NCI-H526 treated with DMSO at 0.1 percent for 48 hours (cell line): ENCODE data around the gene RO60.

Experiments used
- DNase-seq: peaks from one replicate; lab custom pipeline; 2025; lab: John Stamatoyannopoulos, UW

The RO60 gene

GRCh38 chr1:193060938-193061337, 1.5 kb downstream of the RO60 start:
- DNase-seq: no peak

GRCh38 chr1:193062698-193063463, 3.5 kb downstream of the RO60 start:
- no peak for DNase-seq

- DNase-seq: no peak
Measured at GRCh38 chr1:193065954-193066353, 6.5 kb downstream of the RO60 start.

GRCh38 chr1:193066606-193067005, 7.2 kb downstream of the RO60 start:
- no peak for DNase-seq

- DNase-seq: no peak
Measured at GRCh38 chr1:193068013-193068412, 8.6 kb downstream of the RO60 start.

- no peak for DNase-seq
Measured at GRCh38 chr1:193069748-193070385, 10.5 kb downstream of the RO60 start.

- DNase-seq: no peak
Measured at GRCh38 chr1:193070386-193070753, 11.0 kb downstream of the RO60 start.

- no peak for DNase-seq
Measured at GRCh38 chr1:193070942-193071341, 11.5 kb downstream of the RO60 start.

GRCh38 chr1:193077991-193078390, 18.6 kb downstream of the RO60 start:
- DNase-seq: no peak

GRCh38 chr1:193079187-193079586, 19.8 kb downstream of the RO60 start:
- no peak for DNase-seq

GRCh38 chr1:193083365-193084088, 24.1 kb downstream of the RO60 start:
- DNase-seq: no peak

GRCh38 chr1:193085263-193085662, 25.9 kb downstream of the RO60 start:
- no peak for DNase-seq

- no peak for DNase-seq
Measured at GRCh38 chr1:193086342-193086741, 26.9 kb downstream of the RO60 start.

- DNase-seq: no peak
Measured at GRCh38 chr1:193087893-193088292, 28.5 kb downstream of the RO60 start.

GRCh38 chr1:193090865-193091264, 31.5 kb downstream of the RO60 start:
- no peak for DNase-seq

GRCh38 chr1:193094112-193094511, 34.7 kb downstream of the RO60 start:
- DNase-seq: no peak

- DNase-seq: no peak
Measured at GRCh38 chr1:193102662-193103061, 43.2 kb downstream of the RO60 start.

GRCh38 chr1:193103759-193104501, 44.5 kb downstream of the RO60 start:
- no peak for DNase-seq

- peak; percentile 61 for DNase-seq
Measured at GRCh38 chr1:193104502-193104906, 45.1 kb downstream of the RO60 start.

GRCh38 chr1:193104907-193105820, 45.8 kb downstream of the RO60 start, which contains the start of gene GLRX2:
TSS of gene GLRX2 (minus strand) at chr1:193105414. CDS start at chr1:193105382, 32 bp downstream.
- DNase-seq: peak; percentile 61

- DNase-seq: no peak
Measured at GRCh38 chr1:193105821-193106177, 46.4 kb downstream of the RO60 start.
